Tibial artery (tissue), 4 donors: ENCODE data around the gene ALDH1A3.

Experiments
- DNase-seq, 2 donors: peaks; one replicate each; pipeline ENCODE4 v3.0.0-alpha.2; 2019
- H3K27ac ChIP-seq, 2 donors: fragments of 200-600 bp; sonication (generic) in 1 of 2; 1 replicate in 1 of 2; 2 replicates in 1 of 2; pipeline ENCODE4 v1.5.1; 2018 to 2019; ENCODE audit warnings: mild to moderate bottlenecking in 1 of 2
- H3K27me3 ChIP-seq, 2 donors: fragments of 200-600 bp; sonication (generic) in 1 of 2; one replicate each; pipeline versions ENCODE4 v1.5.1 to v1.6.0; 2016 to 2019
- H3K36me3 ChIP-seq, 3 donors: fragments of 200-600 bp; sonication (generic) in 2 of 3; one replicate each; pipeline ENCODE4 v1.5.1; 2016 to 2019; ENCODE audit warnings: mild to moderate bottlenecking in 2 of 3
- H3K4me1 ChIP-seq, 4 donors: fragments of 200-600 bp; sonication (generic) in 2 of 4; 1 replicate in 3 of 4; 2 replicates in 1 of 4; pipeline ENCODE4 v1.5.1; 2016 to 2019
- H3K4me3 ChIP-seq, 2 donors: fragments of 200-600 bp; sonication (generic) in 1 of 2; 1 replicate in 1 of 2; 2 replicates in 1 of 2; pipeline ENCODE4 v1.5.1; 2018 to 2019; ENCODE audit warnings: mild to moderate bottlenecking in 2 of 2
- H3K9me3 ChIP-seq, 3 donors: fragments of 200-600 bp; sonication (generic) in 1 of 3; one replicate each; pipeline ENCODE4 v1.5.1; 2016 to 2019
- intact Hi-C: fragments of 100-400 bp; cut with DNase I; formaldehyde crosslinking; loops from one replicate; pipeline ENCODE4 v1.15.0; 2023; ENCODE audit warnings: low total_unique reads
- TF ChIP-seq, protein P1 (sequence below), 2 experiments: fragments of 200-600 bp in 1 of 2; fragments of 450-650 bp in 1 of 2; IDR thresholded peaks; one replicate each; pipeline ENCODE4 v1.5.1; 2017 to 2019; ENCODE audit warnings: antibody characterized with exemption in 2 of 2, mild to moderate bottlenecking in 1 of 2, moderate library complexity in 1 of 2

The ALDH1A3 gene

DNA sequence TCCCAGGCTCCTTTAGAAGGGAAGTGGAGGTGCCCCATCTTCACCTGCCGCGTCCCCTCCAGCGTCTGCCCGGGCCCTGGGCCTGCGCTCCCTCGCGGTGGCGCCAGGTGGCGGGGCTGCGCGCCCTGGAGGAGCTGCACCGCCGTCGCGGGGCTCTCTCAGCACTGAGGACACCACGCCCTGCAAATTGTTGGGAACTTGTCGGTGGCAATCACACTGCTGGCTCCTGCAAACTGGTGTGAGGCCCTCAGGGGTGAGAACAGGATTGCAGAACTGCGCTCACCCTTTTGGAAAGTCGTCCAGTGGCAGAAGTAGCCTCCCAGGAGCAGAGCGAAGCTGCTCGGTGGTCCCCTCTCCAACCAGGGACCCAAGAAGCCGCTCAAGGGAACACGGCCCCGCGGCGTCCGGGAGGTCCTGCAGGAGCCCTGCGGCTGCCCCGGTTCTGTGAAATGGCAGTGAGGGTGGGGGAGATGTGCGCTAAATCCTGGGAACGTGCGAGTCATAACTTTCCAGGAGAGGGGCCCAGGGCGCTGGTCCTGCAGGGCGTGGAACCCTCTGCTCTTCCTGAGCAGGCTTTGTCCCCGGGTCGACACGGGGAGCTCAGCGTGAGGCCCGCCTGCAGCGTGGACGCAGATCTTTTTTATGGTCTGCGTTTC lies 38.5 kb downstream of the ALDH1A3 start:
- Histone ChIP-seq H3K4me3 (peak overlapping the region; percentile 61 to 82), H3K4me1 (peaks cover 0 to 27% (median 0%) of the 10 kb centered on the region in 4 donors), H3K9me3 (no peaks in the 10 kb centered on the region), H3K27ac (peak overlapping the region in 1 of 2 donors; percentile 65), H3K27me3 (peaks cover 0 to 8% of the 10 kb centered on the region in 2 donors), H3K36me3 (peaks cover 0 to 2% (median 0%) of the 10 kb centered on the region in 3 donors)
- intact Hi-C loops = loop anchor here (5.0 kb wide), 1 partner anchor 89 kb away; no protein-coding TSS in a partner anchor
- TF ChIP-seq, protein P1, sequence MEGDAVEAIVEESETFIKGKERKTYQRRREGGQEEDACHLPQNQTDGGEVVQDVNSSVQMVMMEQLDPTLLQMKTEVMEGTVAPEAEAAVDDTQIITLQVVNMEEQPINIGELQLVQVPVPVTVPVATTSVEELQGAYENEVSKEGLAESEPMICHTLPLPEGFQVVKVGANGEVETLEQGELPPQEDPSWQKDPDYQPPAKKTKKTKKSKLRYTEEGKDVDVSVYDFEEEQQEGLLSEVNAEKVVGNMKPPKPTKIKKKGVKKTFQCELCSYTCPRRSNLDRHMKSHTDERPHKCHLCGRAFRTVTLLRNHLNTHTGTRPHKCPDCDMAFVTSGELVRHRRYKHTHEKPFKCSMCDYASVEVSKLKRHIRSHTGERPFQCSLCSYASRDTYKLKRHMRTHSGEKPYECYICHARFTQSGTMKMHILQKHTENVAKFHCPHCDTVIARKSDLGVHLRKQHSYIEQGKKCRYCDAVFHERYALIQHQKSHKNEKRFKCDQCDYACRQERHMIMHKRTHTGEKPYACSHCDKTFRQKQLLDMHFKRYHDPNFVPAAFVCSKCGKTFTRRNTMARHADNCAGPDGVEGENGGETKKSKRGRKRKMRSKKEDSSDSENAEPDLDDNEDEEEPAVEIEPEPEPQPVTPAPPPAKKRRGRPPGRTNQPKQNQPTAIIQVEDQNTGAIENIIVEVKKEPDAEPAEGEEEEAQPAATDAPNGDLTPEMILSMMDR (IDR thresholded peaks at IDR 0.05) = peak; percentile 86 to 90
- peak; percentile 79 to 86 for DNase-seq

DNA sequence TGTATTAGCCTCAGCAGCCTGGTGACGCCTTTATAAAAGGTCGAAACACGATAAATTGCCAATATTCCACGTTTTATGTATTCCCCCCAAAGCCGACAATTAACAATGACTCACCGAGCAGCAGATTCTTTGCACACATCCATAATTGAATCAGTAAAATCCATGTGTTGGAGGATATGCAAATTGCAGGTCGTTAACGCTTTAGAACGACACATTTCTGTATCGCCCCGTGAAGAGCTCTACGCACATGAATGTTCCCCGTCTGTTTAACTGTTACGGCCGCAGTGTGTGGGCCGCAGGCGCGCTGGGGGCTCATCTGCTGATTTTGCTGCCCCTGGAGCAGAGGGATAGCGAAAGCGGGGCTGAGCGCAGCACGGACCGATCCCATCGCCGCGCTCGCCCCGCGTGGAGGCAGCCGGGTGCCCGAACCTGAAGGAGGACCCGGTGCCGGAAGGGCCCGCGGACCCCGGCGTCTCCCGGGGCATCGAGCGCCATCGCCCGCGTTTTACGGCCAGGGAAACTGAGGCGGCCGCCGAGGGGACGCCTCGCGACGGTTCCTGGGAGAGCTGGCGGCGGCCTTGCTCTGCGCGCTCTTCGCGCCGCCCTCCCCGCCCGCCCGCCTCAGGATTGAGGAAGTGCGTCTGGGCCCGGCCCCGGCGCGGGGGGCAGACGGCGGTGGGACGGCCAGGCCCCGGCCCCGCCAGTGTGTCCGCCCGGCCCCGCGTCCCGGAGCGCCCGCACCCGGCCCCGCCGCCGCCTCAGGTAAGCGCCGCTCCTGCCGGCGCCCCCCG lies 39.3 kb downstream of the ALDH1A3 start, which contains the start of gene LRRK1:
Gene LRRK1 (plus strand): TSS at position 668 of the 791 bp plus-strand sequence. CDS start 5,276 bp downstream, outside the sequence.
- Histone ChIP-seq H3K36me3 (no peaks in the 10 kb centered on the region), H3K27ac (peak within 1 kb of the TSS; percentile 58 to 65), H3K9me3 (no peaks in the 10 kb centered on the region), H3K4me3 (peak within 1 kb of the TSS; percentile 61 to 82), H3K27me3 (peaks cover 0 to 8% of the 10 kb centered on the region in 2 donors), H3K4me1 (peaks cover 0 to 27% (median 0%) of the 10 kb centered on the region in 4 donors)
- DNase-seq = peak in 1 of 2 donors; percentile 71
- TF ChIP-seq, protein P1 (IDR thresholded peaks at IDR 0.05) = no peak
- intact Hi-C loops = loop anchor here (5.0 kb wide), 1 partner anchor 88 kb away; no protein-coding TSS in a partner anchor

DNA sequence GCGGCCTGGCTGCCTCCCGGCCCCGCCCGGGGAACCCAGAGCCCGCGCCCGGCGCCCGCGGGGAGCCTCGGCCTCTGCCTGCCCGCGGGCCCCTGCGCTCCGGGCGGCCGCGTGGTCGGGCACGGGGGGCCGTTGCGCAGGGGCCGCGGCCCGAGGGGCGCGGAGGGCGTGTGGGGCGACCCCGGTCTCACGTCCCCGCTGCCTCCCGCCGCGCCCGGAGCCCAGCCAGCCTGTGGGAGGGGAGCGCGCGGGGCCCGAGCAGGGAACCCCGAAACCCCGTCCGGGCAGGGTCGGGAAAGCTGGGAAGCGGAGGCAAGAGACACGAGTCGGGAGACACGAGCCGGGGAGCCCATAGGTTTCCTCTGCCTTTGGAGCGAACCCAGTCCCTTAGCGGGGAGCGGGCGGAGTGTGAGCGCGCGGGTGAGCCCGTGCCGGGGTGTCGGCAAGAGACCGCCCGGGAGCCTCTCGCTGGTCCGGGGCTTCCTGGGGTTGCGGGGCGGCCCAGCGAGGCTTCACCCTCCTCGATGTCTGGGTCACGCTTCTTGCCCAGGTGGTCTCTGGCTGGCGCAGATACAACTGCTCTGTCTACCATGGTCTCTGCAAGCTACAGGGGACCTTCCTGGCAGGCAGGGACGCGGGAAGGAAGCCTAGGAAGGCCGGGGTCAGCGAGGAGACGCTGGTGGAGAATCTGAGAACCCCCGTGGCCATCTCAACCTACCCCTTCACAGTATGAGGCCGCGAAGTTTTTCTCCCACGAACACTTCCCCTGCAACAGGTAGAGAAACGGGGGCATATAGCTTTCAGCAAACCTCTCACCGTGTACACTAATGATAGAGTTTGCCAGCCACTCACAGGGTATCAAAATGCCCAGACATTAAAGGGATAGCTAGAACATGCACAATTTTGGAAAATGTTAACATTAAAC lies 40.1 kb downstream of the ALDH1A3 start:
- H3K27me3 ChIP-seq = peaks cover 0 to 8% of the 10 kb centered on the region in 2 donors
- intact Hi-C loops = loop anchor here (5.0 kb wide), 1 partner anchor 88 kb away; no protein-coding TSS in a partner anchor
- no peak for DNase-seq
- TF ChIP-seq, protein P1 (IDR thresholded peaks at IDR 0.05) = no peak
- H3K9me3 ChIP-seq = no peaks in the 10 kb centered on the region
- H3K27ac ChIP-seq = peak overlapping the region; percentile 52 to 58
- H3K4me1 ChIP-seq = peaks cover 0 to 27% (median 0%) of the 10 kb centered on the region in 4 donors
- no peaks in the 10 kb centered on the region for H3K36me3 ChIP-seq
- H3K4me3 ChIP-seq = peak overlapping the region; percentile 61 to 82

DNA sequence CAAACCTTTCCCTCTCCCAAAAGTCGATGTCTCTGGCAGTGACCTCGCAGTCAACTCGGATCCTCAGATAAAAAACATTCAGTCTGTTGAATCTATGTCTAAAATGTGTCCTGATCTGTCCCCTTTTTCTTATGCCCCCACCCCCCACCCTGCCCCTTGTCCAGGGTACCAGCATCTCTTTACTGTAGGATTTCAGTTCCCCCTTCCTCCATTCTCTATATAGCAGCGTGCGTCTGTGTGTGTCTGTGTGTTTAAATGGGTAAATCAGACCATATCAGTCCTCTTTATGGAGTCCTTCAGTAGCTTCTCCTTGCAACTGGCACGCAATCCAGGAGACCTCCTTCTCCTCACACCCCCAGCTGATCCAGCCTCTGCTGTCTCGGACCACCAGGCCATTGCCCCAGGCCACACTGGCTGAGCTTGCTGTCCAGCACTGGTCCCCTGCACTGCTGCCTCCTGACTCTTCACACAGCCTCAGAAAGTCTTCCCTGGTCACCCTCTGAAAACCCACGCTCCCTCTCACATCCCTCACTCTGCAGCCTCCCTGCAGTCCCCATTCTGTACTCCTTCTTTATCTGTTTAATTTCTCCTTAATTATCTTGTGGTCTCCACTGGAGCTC lies 41.0 kb downstream of the ALDH1A3 start:
- H3K36me3 ChIP-seq = no peaks in the 10 kb centered on the region
- peaks cover 0 to 8% of the 10 kb centered on the region in 2 donors for H3K27me3 ChIP-seq
- no peak for DNase-seq
- TF ChIP-seq, protein P1 (IDR thresholded peaks at IDR 0.05) = no peak
- H3K27ac ChIP-seq = no peak overlapping the region
- H3K4me1 ChIP-seq = peaks cover 0 to 27% (median 0%) of the 10 kb centered on the region in 4 donors
- intact Hi-C loops = no loop called here
- H3K9me3 ChIP-seq = no peaks in the 10 kb centered on the region
- peak overlapping the region; percentile 61 to 82 for H3K4me3 ChIP-seq
